IMR-90 (cell line): ENCODE data around the gene HIPK1.

Experiments
- CEBPB ChIP-seq: IDR thresholded peaks from 2 replicates; pipeline ENCODE4 v1.6.1; 2012; ENCODE audit warnings: low read depth, low read length, improper control_type of control experiment
- CTCF ChIP-seq: conservative IDR thresholded peaks from 2 replicates; pipeline ENCODE4 v1.5.1; 2012; ENCODE audit warnings: mild to moderate bottlenecking, low read depth, low read length, improper control_type of control experiment
- ELK1 ChIP-seq: fragments of 150-350 bp; IDR thresholded peaks from 2 replicates; pipeline ENCODE4 v1.6.1; 2016; ENCODE audit warnings: low read depth, mild to moderate bottlenecking, low read length, moderate library complexity, borderline replicate concordance
- FOS ChIP-seq: fragments of 150-350 bp; IDR thresholded peaks from 2 replicates; pipeline ENCODE4 v1.6.1; 2016; ENCODE audit warnings: low read depth, low read length
- MAFK ChIP-seq: IDR thresholded peaks from 2 replicates; pipeline ENCODE4 v1.6.1; 2012; ENCODE audit warnings: low read depth, low read length, improper control_type of control experiment
- MAZ ChIP-seq: IDR thresholded peaks from 2 replicates; pipeline ENCODE4 v1.6.1; 2012; ENCODE audit warnings: low read depth, mild to moderate bottlenecking, low read length, improper control_type of control experiment, moderate library complexity, borderline replicate concordance
- MXI1 ChIP-seq: IDR thresholded peaks from 2 replicates; pipeline ENCODE4 v1.6.1; 2012; ENCODE audit warnings: low read depth, mild to moderate bottlenecking, low read length, moderate library complexity, borderline replicate concordance
- POLR2A ChIP-seq: IDR thresholded peaks from 2 replicates; pipeline ENCODE4 v1.6.1; 2012; ENCODE audit warnings: mild to moderate bottlenecking, low read depth, low read length
- RAD21 ChIP-seq: IDR thresholded peaks from 2 replicates; pipeline ENCODE4 v1.6.1; 2012; ENCODE audit warnings: low read length, improper control_type of control experiment
- RCOR1 ChIP-seq: IDR thresholded peaks from 2 replicates; pipeline ENCODE4 v1.6.1; 2012; ENCODE audit warnings: mild to moderate bottlenecking, low read length, improper control_type of control experiment; ENCODE audit not compliant: insufficient replicate concordance
- USF2 ChIP-seq: fragments of 150-350 bp; IDR thresholded peaks from 2 replicates; pipeline ENCODE4 v1.6.1; 2017; ENCODE audit warnings: mild to moderate bottlenecking, antibody characterized with exemption, low read length, low read depth

- TF ChIP-seq CTCF (no peak), USF2 (no peak), CEBPB (no peak), FOS (no peak), POLR2A (no peak), RAD21 (no peak), ELK1 (no peak), MXI1 (no peak), MAZ (no peak), RCOR1 (no peak), MAFK (no peak)
Observed at GRCh38 chr1:114010433-114011184, 81.5 kb downstream of the HIPK1 start.
